Measurements from ENCODE around the gene PARD3.

The PARD3 gene

DNA sequence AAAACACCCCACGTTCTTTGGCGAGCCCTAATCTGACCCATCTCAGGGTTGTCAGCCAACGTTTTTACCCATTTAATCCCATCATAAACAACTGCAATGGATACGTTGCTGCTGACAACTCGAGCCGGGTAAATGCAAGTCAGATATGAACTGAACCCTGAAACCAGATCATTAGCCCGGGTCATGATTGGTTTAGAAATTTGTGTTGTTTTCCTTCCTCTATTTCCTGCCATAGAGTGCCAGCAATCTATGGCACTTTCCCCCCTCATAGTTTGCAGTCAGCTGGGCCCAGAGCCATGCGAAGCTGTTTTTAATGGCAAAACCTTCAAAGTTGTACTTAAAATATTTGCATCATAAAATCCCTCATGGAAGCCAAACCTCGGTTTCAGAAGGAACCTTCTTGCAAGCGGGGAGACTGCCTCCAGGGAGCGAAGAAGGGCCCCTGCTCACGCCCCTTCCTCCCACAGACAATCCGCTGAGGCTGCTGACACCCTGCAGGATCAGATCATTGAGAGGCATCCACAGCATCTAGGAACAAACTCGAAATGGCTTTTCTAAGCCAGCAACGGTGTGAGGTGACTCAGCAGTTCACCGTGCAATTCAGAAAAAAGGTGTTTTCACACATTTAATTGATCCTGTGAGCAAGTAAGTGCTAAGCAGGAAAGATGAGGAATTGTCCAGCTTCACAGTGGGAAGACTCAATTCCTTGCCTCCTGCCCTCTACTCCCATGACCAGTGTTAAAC, 710.1 kb downstream of the PARD3 start:
- no peaks in the 10 kb centered on the region for H3K27me3 ChIP-seq (ENCODE audit: control insufficient read depth, insufficient read depth, low read length)
- no peak overlapping the region for H3K9ac ChIP-seq (ENCODE audit: low read length)
- H3K4me1 ChIP-seq (ENCODE audit: control insufficient read depth, low read depth, low read length) = peaks cover 9% of the 10 kb centered on the region
- no peaks in the 10 kb centered on the region for H3K36me3 ChIP-seq (ENCODE audit: control insufficient read depth, low read depth, low read length)
- H3K4me3 ChIP-seq (ENCODE audit: low read length) = no peak overlapping the region
- no peak overlapping the region for H3K27ac ChIP-seq (ENCODE audit: low read length)
- no peaks in the 10 kb centered on the region for H3K9me3 ChIP-seq (ENCODE audit: control insufficient read depth, low read depth, low read length)

DNA sequence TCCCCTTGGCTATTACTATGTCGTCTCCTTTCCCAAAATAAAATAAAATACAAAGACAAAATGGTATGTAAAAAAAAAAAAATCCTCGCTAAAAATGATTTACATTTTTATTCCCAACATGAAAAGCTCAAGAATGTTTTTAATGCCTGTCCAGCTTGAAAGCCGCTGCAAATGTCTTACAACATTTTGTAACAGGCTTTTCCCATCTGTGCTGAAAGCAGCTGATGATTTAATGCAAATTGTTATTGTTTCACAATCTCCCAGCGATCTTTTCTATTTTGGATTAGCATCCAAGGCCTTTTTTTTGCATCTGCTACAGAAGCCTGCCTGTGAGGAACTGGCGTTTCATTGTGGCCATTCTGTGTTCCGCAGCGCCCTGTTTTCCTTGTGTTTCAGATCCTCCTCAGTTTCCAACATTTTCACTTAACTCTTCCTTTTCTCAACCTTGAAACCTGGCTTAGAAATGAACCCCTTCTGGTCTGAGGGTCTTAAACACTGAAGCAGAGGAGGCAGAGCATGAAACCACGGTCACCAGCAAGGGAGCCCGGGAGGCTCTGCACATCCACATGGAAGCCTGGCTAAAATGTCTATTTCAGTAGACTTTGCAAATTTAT, 712.1 kb downstream of the PARD3 start:
- Histone ChIP-seq H3K36me3 (ENCODE audit: control insufficient read depth, low read depth, low read length) (no peaks in the 10 kb centered on the region), H3K4me3 (ENCODE audit: low read length) (no peak overlapping the region), H3K4me1 (ENCODE audit: control insufficient read depth, low read depth, low read length) (peaks cover 9% of the 10 kb centered on the region), H3K9me3 (ENCODE audit: control insufficient read depth, low read depth, low read length) (peaks cover 5% of the 10 kb centered on the region), H3K27ac (ENCODE audit: low read length) (no peak overlapping the region), H3K9ac (ENCODE audit: low read length) (no peak overlapping the region), H3K27me3 (ENCODE audit: control insufficient read depth, insufficient read depth, low read length) (no peaks in the 10 kb centered on the region)

DNA sequence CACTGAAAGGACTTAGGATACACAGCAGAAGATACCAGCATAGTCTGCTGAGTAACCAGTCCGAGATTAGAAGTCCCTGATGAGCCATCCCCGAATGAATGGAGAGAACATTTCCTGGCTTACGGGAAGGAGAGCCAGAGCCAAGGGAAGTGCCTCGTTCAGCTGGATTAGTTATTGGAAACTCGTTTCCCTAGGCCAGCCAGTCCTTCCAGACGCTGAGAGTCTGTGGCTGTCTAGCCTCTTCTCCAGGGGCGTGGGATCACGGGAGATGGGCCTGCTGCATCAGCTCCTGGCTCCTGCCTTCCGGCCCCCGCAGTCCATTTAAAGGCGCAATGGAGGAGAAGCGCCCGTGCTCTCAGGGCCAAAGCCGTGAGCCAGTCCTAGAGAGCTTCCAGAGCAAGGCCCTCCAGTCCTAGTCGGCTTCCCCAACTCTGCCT, 712.8 kb downstream of the PARD3 start:
- Histone ChIP-seq H3K4me1 (ENCODE audit: control insufficient read depth, low read depth, low read length) (peaks cover 9% of the 10 kb centered on the region), H3K4me3 (ENCODE audit: low read length) (no peak overlapping the region), H3K9ac (ENCODE audit: low read length) (no peak overlapping the region), H3K9me3 (ENCODE audit: control insufficient read depth, low read depth, low read length) (peaks cover 5% of the 10 kb centered on the region), H3K27ac (ENCODE audit: low read length) (no peak overlapping the region), H3K27me3 (ENCODE audit: control insufficient read depth, insufficient read depth, low read length) (no peaks in the 10 kb centered on the region), H3K36me3 (ENCODE audit: control insufficient read depth, low read depth, low read length) (no peaks in the 10 kb centered on the region)

DNA sequence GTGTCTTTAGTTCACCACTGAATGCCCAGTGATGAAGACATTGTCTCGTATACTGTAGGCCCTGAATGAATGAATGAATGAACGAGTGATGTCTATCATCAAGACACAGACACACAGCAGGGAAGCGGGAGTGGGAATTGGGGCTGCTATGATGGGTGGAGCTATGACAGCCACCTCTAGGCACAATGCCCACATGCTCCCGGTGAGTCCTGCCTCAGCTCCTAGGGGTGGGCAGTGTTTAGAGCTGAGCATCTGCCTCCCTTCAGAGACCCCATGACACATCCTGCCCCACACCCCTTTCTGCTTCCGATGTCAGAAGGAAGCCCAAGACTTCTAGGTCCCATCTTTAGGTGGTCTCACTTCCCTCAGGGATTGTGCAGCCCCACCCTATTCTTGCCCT, 714.1 kb downstream of the PARD3 start:
- Histone ChIP-seq H3K9ac (ENCODE audit: low read length) (no peak overlapping the region), H3K4me1 (ENCODE audit: control insufficient read depth, low read depth, low read length) (peaks cover 9% of the 10 kb centered on the region), H3K27me3 (ENCODE audit: control insufficient read depth, insufficient read depth, low read length) (no peaks in the 10 kb centered on the region), H3K27ac (ENCODE audit: low read length) (no peak overlapping the region), H3K36me3 (ENCODE audit: control insufficient read depth, low read depth, low read length) (no peaks in the 10 kb centered on the region), H3K4me3 (ENCODE audit: low read length) (no peak overlapping the region), H3K9me3 (ENCODE audit: control insufficient read depth, low read depth, low read length) (peaks cover 5% of the 10 kb centered on the region)

DNA sequence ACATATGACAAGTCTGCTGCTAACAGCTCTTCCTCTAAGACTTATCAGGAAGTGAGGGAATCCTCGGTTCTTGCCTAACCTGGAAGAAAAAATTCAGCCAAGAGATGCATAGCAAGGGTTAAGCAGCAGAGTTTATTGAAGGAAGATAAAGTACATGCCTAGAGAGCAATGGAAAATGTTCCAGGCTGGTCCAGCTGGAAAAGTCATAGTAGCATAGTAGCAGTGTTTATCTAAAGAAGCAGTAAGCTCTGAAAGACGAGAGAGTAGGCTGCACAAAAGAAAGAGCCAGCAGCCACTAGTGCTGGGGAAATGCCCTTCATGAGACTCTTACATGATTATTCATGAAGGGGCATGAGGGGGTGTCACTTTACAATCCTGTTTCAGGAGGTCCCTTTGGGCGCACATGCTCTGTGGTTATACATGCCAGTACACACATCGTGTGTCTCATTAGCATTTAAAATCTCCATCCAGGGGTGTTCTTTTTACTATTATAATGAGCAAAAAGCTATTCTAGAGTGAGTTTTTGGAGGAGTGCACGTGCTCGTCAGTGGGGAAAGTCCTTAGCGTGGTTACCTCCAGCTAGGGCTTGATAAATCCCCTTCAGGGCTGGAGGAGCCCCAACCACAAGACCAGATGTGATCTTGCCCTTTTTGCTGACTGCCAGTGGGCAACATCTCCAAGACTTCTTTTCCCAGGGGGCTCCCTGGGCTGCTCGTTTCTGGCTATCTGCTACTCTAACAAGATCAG, 716.1 kb downstream of the PARD3 start:
- H3K9me3 ChIP-seq (ENCODE audit: control insufficient read depth, low read depth, low read length) = peaks cover 5% of the 10 kb centered on the region
- H3K4me1 ChIP-seq (ENCODE audit: control insufficient read depth, low read depth, low read length) = no peaks in the 10 kb centered on the region
- no peak overlapping the region for H3K4me3 ChIP-seq (ENCODE audit: low read length)
- no peak overlapping the region for H3K27ac ChIP-seq (ENCODE audit: low read length)
- H3K27me3 ChIP-seq (ENCODE audit: control insufficient read depth, insufficient read depth, low read length) = no peaks in the 10 kb centered on the region
- H3K36me3 ChIP-seq (ENCODE audit: control insufficient read depth, low read depth, low read length) = no peaks in the 10 kb centered on the region
- no peak overlapping the region for H3K9ac ChIP-seq (ENCODE audit: low read length)

GRCh38 chr10:34097682-34098081, 717.4 kb downstream of the PARD3 start:
- peaks cover 5% of the 10 kb centered on the region for H3K9me3 ChIP-seq (ENCODE audit: control insufficient read depth, low read depth, low read length)
- no peak overlapping the region for H3K9ac ChIP-seq (ENCODE audit: low read length)
- no peak overlapping the region for H3K4me3 ChIP-seq (ENCODE audit: low read length)
- no peaks in the 10 kb centered on the region for H3K4me1 ChIP-seq (ENCODE audit: control insufficient read depth, low read depth, low read length)
- no peak overlapping the region for H3K27ac ChIP-seq (ENCODE audit: low read length)
- no peaks in the 10 kb centered on the region for H3K36me3 ChIP-seq (ENCODE audit: control insufficient read depth, low read depth, low read length)
- H3K27me3 ChIP-seq (ENCODE audit: control insufficient read depth, insufficient read depth, low read length) = no peaks in the 10 kb centered on the region

- no peaks in the 10 kb centered on the region for H3K27me3 ChIP-seq (ENCODE audit: control insufficient read depth, insufficient read depth, low read length)
These were observed 720.1 kb downstream of the PARD3 start for GRCh38 chr10:34094961-34095360.

GRCh38 chr10:34094146-34094696, 720.9 kb downstream of the PARD3 start:
- Histone ChIP-seq H3K27me3 (ENCODE audit: control insufficient read depth, insufficient read depth, low read length) (no peaks in the 10 kb centered on the region), H3K36me3 (ENCODE audit: control insufficient read depth, low read depth, low read length) (no peaks in the 10 kb centered on the region), H3K9me3 (ENCODE audit: control insufficient read depth, low read depth, low read length) (no peaks in the 10 kb centered on the region), H3K27ac (ENCODE audit: low read length) (no peak overlapping the region), H3K9ac (ENCODE audit: low read length) (no peak overlapping the region), H3K4me3 (ENCODE audit: low read length) (no peak overlapping the region), H3K4me1 (ENCODE audit: control insufficient read depth, low read depth, low read length) (no peaks in the 10 kb centered on the region)

More at GRCh38 chr10:34094961-34095360, 720.1 kb downstream of the PARD3 start:
- Histone ChIP-seq H3K9ac (ENCODE audit: low read length) (no peak overlapping the region), H3K4me3 (ENCODE audit: low read length) (no peak overlapping the region), H3K4me1 (ENCODE audit: control insufficient read depth, low read depth, low read length) (no peaks in the 10 kb centered on the region), H3K9me3 (ENCODE audit: control insufficient read depth, low read depth, low read length) (peaks cover 5% of the 10 kb centered on the region), H3K36me3 (ENCODE audit: control insufficient read depth, low read depth, low read length) (no peaks in the 10 kb centered on the region), H3K27ac (ENCODE audit: low read length) (no peak overlapping the region)

- H3K36me3 ChIP-seq (ENCODE audit: control insufficient read depth, low read depth, low read length) = no peaks in the 10 kb centered on the region
- H3K27me3 ChIP-seq (ENCODE audit: control insufficient read depth, insufficient read depth, low read length) = no peaks in the 10 kb centered on the region
- H3K9ac ChIP-seq (ENCODE audit: low read length) = no peak overlapping the region
- H3K4me3 ChIP-seq (ENCODE audit: low read length) = no peak overlapping the region
- no peaks in the 10 kb centered on the region for H3K9me3 ChIP-seq (ENCODE audit: control insufficient read depth, low read depth, low read length)
- no peaks in the 10 kb centered on the region for H3K4me1 ChIP-seq (ENCODE audit: control insufficient read depth, low read depth, low read length)
- no peak overlapping the region for H3K27ac ChIP-seq (ENCODE audit: low read length)
These were observed 722.2 kb downstream of the PARD3 start for GRCh38 chr10:34092891-34093290.

- Histone ChIP-seq H3K9ac (ENCODE audit: low read length) (no peak overlapping the region), H3K4me1 (ENCODE audit: control insufficient read depth, low read depth, low read length) (no peaks in the 10 kb centered on the region), H3K27me3 (ENCODE audit: control insufficient read depth, insufficient read depth, low read length) (no peaks in the 10 kb centered on the region), H3K4me3 (ENCODE audit: low read length) (no peak overlapping the region), H3K36me3 (ENCODE audit: control insufficient read depth, low read depth, low read length) (no peaks in the 10 kb centered on the region), H3K9me3 (ENCODE audit: control insufficient read depth, low read depth, low read length) (no peaks in the 10 kb centered on the region), H3K27ac (ENCODE audit: low read length) (no peak overlapping the region)
These were observed 723.4 kb downstream of the PARD3 start for GRCh38 chr10:34091635-34092195.

GRCh38 chr10:34089253-34089652, 725.8 kb downstream of the PARD3 start:
- H3K9ac ChIP-seq (ENCODE audit: low read length) = no peak overlapping the region
- H3K27ac ChIP-seq (ENCODE audit: low read length) = no peak overlapping the region
- H3K36me3 ChIP-seq (ENCODE audit: control insufficient read depth, low read depth, low read length) = no peaks in the 10 kb centered on the region
- H3K4me3 ChIP-seq (ENCODE audit: low read length) = no peak overlapping the region
- no peaks in the 10 kb centered on the region for H3K4me1 ChIP-seq (ENCODE audit: control insufficient read depth, low read depth, low read length)
- H3K9me3 ChIP-seq (ENCODE audit: control insufficient read depth, low read depth, low read length) = no peaks in the 10 kb centered on the region
- H3K27me3 ChIP-seq (ENCODE audit: control insufficient read depth, insufficient read depth, low read length) = no peaks in the 10 kb centered on the region

Measured in iPS-18a (cell line).